H1 (cell line): ENCODE data around the gene LGALS8. TPM values are rescaled to one million over a fixed set of nuclear protein-coding genes. Genes with fewer than 3 reads are reported as not detected.

Experiments used
- POU5F1 ChIP-seq: IDR thresholded peaks from 2 replicates; pipeline ENCODE4 v1.6.1; 2011; ENCODE audit warnings: low read depth, mild to moderate bottlenecking, low read length, moderate library complexity
- polyA plus RNA-seq, 7 experiments: library from polyadenylated mRNA; depleted of rRNA in 3 of 7; stranded (reverse) in 5 of 7; unstranded in 2 of 7; fragments of >200 nt in 5 of 7; fragments of 200-250 nt in 2 of 7; gene quantifications; 1 replicate in 5 of 7; 2 replicates in 1 of 7; 4 replicates in 1 of 7; pipeline versions ENCODE4 v1.2.1 to v1.2.3, GENCODE V29; 2011 to 2013; ENCODE audit warnings: missing spikeins in 2 of 7, mixed read lengths in 2 of 7
- total RNA-seq: library from RNA; stranded (reverse); fragmentation: NEBNext Ultra II Directional; extraction: Animal tissue kit (Norgen Biotek cat#: 25700); gene quantifications from 2 replicates; pipeline ENCODE4 v1.2.1, GENCODE V29; 2021

The LGALS8 gene
- total and polyA plus RNA-seq, 2 of the 8 experiments (the other 6 are each of a cell fraction or from before 2014, with no cell fraction given): 7.2 to 11.6 TPM

DNA sequence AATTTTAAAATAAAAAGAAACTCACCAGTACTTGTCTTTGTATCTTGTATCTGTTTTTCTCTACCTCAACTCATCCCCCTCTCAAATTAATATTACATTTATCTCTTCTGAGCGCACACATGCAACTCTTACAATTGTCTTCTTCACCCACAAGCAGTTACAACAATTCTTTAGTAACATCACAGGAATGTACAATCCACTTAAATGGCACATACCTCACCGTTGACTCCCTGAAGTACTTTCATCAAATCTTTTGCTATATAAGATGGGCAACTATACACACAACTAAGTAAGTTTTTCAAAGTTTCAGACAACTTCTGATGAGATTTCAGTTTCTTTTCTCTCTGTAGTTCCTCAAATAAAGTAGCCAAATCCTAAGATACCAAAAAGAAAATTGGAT lies 52.2 kb downstream of the LGALS8 start (continued):
- no peak for TF ChIP-seq POU5F1
